ENCODE data around the gene SPTBN4. TPM values are rescaled to one million over a fixed set of nuclear protein-coding genes. Genes with fewer than 3 reads are reported as not detected.

SPTBN4 gene
- total RNA-seq, 1 experiment from 2014 or later = 0.48 TPM

GRCh38 chr19:40469011-40469410 is 2.2 kb downstream of the SPTBN4 start:
- H3K27me3 ChIP-seq (ENCODE audit: insufficient read depth, low read depth) = no peaks in the 10 kb centered on the region
- no peaks in the 10 kb centered on the region for H3K9me2 ChIP-seq (ENCODE audit: insufficient read depth)
- CTCF ChIA-PET = interaction anchor here (0.6 kb wide), 1 partner anchor 166 kb away, joined by 3 read pairs; no protein-coding TSS in a partner anchor
- intact Hi-C loops (cut with micrococcal nuclease; ENCODE audit: unreplicated experiment) = no loop called here
- no peak for TF ChIP-seq EZH2 (IDR thresholded peaks at IDR 0.05; ENCODE audit: low read depth)
- TF ChIP-seq, protein P1, sequence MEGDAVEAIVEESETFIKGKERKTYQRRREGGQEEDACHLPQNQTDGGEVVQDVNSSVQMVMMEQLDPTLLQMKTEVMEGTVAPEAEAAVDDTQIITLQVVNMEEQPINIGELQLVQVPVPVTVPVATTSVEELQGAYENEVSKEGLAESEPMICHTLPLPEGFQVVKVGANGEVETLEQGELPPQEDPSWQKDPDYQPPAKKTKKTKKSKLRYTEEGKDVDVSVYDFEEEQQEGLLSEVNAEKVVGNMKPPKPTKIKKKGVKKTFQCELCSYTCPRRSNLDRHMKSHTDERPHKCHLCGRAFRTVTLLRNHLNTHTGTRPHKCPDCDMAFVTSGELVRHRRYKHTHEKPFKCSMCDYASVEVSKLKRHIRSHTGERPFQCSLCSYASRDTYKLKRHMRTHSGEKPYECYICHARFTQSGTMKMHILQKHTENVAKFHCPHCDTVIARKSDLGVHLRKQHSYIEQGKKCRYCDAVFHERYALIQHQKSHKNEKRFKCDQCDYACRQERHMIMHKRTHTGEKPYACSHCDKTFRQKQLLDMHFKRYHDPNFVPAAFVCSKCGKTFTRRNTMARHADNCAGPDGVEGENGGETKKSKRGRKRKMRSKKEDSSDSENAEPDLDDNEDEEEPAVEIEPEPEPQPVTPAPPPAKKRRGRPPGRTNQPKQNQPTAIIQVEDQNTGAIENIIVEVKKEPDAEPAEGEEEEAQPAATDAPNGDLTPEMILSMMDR (conservative IDR thresholded peaks at IDR 0.05) = no peak
- no peak overlapping the region for H2AFZ ChIP-seq
- no peaks in the 10 kb centered on the region for H3K36me3 ChIP-seq (ENCODE audit: low read depth)
- peaks cover 8% of the 10 kb centered on the region for H3K4me1 ChIP-seq (replicated peaks; ENCODE audit: insufficient read depth)
- H3K9me3 ChIP-seq (ENCODE audit: insufficient read depth, low read depth) = no peaks in the 10 kb centered on the region
- no peak overlapping the region for H3K27ac ChIP-seq
- no peak overlapping the region for H3K4me3 ChIP-seq
- POLR2A ChIA-PET (ENCODE audit: unreplicated experiment) = no interaction called here
- H3K79me2 ChIP-seq (ENCODE audit: low read depth) = peaks cover 9% of the 10 kb centered on the region
- H4K20me1 ChIP-seq (ENCODE audit: insufficient read depth) = no peaks in the 10 kb centered on the region
- no peak for DNase-seq
- H3K4me2 ChIP-seq = no peak overlapping the region
- no TSS peak for BruUV-seq (replicated peaks)
- peaks cover 19% of the 10 kb centered on the region for H3F3A ChIP-seq (ENCODE audit: insufficient read depth, low read depth)

DNA sequence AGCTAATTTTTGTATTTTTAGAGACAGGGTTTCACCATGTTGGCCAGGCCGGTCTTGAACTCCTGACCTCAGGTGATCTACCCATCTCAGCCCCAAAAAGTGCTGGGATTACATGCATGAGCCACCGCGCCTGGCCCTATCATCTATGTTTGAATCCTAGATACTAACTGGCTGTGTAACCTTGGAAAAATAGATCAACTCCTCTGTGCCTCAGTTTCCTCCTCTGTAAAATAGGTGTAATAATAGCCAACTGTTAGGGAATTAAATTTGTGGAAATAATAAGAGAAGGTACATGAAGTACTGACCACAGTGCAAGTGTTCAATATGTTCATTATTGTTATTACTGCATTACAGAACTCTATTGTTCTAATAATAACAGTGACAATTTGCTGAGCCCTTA is 4.3 kb downstream of the SPTBN4 start:
- DNase-seq = no peak
- Histone ChIP-seq H3K9me3 (ENCODE audit: insufficient read depth, low read depth) (no peaks in the 10 kb centered on the region), H3F3A (ENCODE audit: insufficient read depth, low read depth) (peaks cover 7% of the 10 kb centered on the region), H2AFZ (no peak overlapping the region), H3K4me2 (no peak overlapping the region), H3K27me3 (ENCODE audit: insufficient read depth, low read depth) (no peaks in the 10 kb centered on the region), H3K27ac (no peak overlapping the region), H3K36me3 (ENCODE audit: low read depth) (no peaks in the 10 kb centered on the region), H4K20me1 (ENCODE audit: insufficient read depth) (no peaks in the 10 kb centered on the region), H3K9me2 (ENCODE audit: insufficient read depth) (no peaks in the 10 kb centered on the region), H3K4me3 (no peak overlapping the region), H3K4me1 (replicated peaks; ENCODE audit: insufficient read depth) (no peaks in the 10 kb centered on the region), H3K79me2 (ENCODE audit: low read depth) (no peaks in the 10 kb centered on the region)
- no TSS peak for BruUV-seq (replicated peaks)
- TF ChIP-seq, protein P1 (conservative IDR thresholded peaks at IDR 0.05) = no peak
- no peak for TF ChIP-seq EZH2 (IDR thresholded peaks at IDR 0.05; ENCODE audit: low read depth)
- intact Hi-C loops (cut with micrococcal nuclease; ENCODE audit: unreplicated experiment) = no loop called here
- ChIA-PET POLR2A (ENCODE audit: unreplicated experiment) (no interaction called here), CTCF (interaction anchor here (0.7 kb wide), 1 partner anchor 77 kb away, joined by 4 read pairs; no protein-coding TSS in a partner anchor)

GRCh38 chr19:40472516-40472915 is 5.7 kb downstream of the SPTBN4 start:
- intact Hi-C loops (cut with micrococcal nuclease; ENCODE audit: unreplicated experiment) = no loop called here
- Histone ChIP-seq H3K9me3 (ENCODE audit: insufficient read depth, low read depth) (no peaks in the 10 kb centered on the region), H3K4me3 (no peak overlapping the region), H3K36me3 (ENCODE audit: low read depth) (no peaks in the 10 kb centered on the region), H3K9me2 (ENCODE audit: insufficient read depth) (no peaks in the 10 kb centered on the region), H3K4me1 (replicated peaks; ENCODE audit: insufficient read depth) (no peaks in the 10 kb centered on the region), H3F3A (ENCODE audit: insufficient read depth, low read depth) (peaks cover 7% of the 10 kb centered on the region), H3K27me3 (ENCODE audit: insufficient read depth, low read depth) (no peaks in the 10 kb centered on the region), H3K27ac (no peak overlapping the region), H4K20me1 (ENCODE audit: insufficient read depth) (no peaks in the 10 kb centered on the region), H3K4me2 (no peak overlapping the region), H2AFZ (no peak overlapping the region), H3K79me2 (ENCODE audit: low read depth) (no peaks in the 10 kb centered on the region)
- no peak for DNase-seq
- BruUV-seq (replicated peaks) = no TSS peak
- POLR2A ChIA-PET (ENCODE audit: unreplicated experiment) = no interaction called here
- CTCF ChIA-PET = no interaction called here
- TF ChIP-seq EZH2 (IDR thresholded peaks at IDR 0.05; ENCODE audit: low read depth) = no peak
- TF ChIP-seq, protein P1 (conservative IDR thresholded peaks at IDR 0.05) = no peak

Measured in PC-9 (cell line).